Dermis blood vessel endothelial cell (primary cell): ENCODE results near the gene AGMO. TPM values are rescaled to one million over a fixed set of nuclear protein-coding genes. Genes with fewer than 3 reads are reported as not detected.

Experiments
- DNase-seq: peaks from one replicate; pipeline ENCODE4 v3.0.0; 2010
- total RNA-seq: library from RNA; depleted of rRNA; stranded (reverse); fragments of >200 nt; gene quantifications from 2 replicates; pipeline ENCODE4 v1.2.3, GENCODE V29; 2014

Gene AGMO
- total RNA-seq, 1 donor from 2014 or later, result 1.9 TPM

DNA sequence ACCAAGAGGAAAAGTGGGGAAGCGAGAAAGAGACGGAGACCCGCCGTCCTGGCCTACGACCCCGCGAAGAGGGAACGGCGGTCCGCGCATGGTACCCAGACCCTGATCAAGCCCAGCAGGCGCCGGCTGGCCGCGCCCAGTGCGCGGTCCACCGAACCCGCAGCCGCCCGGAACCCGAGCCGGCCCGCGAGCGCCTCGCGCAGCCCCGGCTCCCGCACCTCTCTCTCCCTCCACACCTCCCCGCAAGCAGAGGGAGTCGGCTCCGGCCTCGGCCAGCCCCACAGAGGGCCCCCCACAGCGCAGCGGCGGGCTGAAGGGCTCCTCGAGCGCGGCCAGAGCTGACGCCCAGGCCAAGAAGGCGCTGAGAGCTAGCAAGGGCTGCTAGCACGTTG, 164.7 kb downstream of the AGMO start:
- no peak for DNase-seq

DNA sequence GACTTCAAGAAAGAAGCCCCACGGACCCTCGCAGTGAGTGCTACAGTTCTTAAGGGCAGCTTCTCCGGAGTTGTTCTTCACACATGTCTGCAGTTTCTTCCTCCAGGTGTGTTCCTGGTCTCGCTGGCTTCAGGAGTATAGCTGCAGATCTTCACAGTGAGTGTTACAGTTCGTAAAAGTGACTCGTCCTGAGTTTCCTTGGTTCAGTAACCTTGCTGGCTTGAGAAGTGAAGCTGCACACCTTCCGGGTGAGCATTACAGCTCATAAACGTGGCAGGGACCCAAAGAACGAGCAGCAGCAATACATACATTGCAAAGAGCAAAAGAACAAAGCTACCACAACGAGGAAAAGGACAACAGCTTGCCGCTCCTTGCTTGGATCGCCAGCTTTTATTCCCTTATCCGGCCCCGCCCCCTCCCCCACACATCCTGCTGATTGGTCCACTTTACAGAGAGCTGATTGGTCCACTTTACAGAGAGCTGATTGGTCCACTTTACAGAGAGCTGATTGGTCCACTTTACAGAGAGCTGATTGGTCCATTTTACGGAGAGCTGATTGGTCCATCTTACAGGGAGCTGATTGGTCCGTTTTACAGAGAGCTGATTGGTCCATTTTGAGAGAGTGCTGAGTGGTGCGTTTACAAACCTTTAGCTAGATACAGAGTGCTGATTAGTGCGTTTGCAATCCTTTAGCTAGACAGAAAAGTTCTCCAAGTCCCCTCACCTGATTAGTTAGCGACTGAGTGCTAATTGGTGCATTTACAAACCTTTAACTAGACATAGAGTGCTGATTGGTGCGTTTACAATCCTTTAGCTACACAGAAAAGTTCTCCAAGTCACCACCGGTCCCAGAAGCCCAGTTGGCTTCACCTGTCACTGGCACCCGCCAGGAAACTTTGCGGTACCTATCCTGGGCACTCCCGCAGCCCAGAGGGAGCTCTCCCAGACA, 165.3 kb downstream of the AGMO start:
- no peak for DNase-seq

- no peak for DNase-seq
Observed at GRCh38 chr7:15389073-15389472, 172.7 kb downstream of the AGMO start.

DNA sequence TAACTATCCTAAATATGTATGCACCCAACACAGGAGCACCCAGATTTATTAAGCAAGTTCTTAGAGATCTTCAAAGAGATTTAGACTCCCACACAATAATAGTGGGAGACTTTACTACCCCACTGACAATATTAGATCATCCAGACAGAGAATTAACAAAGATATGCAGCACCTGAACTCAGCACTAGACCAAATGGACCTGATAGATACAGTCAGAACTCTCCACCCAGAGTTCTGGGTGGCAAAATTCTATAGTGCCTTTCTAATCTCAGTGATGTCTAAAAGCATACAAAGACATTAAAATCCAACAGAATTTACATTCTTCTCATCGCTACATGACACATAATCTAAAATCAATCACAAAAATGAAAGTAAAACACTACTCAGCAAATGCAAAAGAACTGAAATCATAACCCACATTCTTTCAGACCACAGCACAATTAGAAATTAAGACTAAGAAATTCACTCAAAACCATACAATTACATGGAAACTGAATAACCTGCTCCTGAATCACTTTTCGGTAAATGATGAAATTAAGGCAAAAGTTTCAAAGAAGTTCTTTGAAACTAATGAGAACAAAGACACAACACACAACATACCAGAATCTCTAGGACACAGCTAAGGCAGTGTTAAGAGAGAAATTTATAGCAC, 183.2 kb downstream of the AGMO start:
- no peak for DNase-seq

GRCh38 chr7:15376600-15376999, 185.2 kb downstream of the AGMO start:
- DNase-seq, result no peak

GRCh38 chr7:15370441-15370840, 191.4 kb downstream of the AGMO start:
- no peak for DNase-seq

GRCh38 chr7:15368653-15369052, 193.2 kb downstream of the AGMO start:
- no peak for DNase-seq

DNA sequence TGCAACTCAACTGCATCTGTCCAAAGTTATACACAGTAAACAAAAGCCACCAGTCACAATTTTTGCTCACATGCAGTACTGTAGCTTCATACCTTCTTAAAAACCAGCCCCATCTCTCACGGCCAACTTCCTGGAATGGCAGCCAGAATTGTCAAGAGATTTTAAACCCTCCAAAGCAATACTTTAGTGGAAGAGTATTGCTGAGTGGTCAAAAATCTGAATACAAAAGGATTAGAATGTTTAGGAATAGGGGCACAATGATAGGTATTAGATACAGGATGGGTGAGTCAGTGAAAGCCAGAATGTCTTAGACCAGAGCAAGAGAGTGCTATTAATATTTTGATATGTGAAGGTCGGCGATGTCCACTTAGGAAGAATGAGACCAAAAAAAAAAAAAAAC, 193.9 kb downstream of the AGMO start:
- DNase-seq, result no peak

GRCh38 chr7:15358112-15358511, 203.7 kb downstream of the AGMO start:
- DNase-seq, result no peak

- DNase-seq, result no peak
Observed at GRCh38 chr7:15352421-15353206, 209.2 kb downstream of the AGMO start.

- no peak for DNase-seq
Observed at GRCh38 chr7:15345216-15345615, 216.6 kb downstream of the AGMO start.

GRCh38 chr7:15341817-15342216, 220.0 kb downstream of the AGMO start:
- DNase-seq, result no peak

GRCh38 chr7:15336146-15336545, 225.7 kb downstream of the AGMO start:
- DNase-seq, result no peak

GRCh38 chr7:15335390-15335789, 226.4 kb downstream of the AGMO start:
- DNase-seq, result no peak

GRCh38 chr7:15334536-15335263, 227.1 kb downstream of the AGMO start:
- DNase-seq, result no peak

DNA sequence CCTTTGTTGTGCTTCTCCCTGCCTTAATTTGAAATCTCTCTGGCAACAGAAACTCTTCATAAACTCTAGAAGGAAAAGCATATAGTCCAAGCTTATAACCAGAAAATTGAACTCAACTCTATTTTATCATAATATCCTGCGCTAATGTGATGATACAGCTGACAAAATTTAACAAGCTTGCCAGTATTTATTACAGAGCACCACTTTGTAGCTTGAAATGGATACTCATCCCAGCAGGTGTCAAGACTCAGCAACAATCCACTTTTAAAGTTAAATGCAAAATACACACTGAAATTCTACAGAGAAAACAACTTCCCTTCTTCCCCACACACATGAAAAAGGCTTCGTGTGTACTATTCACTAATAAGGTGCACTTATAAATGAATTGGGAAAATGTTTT, 228.9 kb downstream of the AGMO start:
- DNase-seq, result no peak

GRCh38 chr7:15330943-15331342, 230.9 kb downstream of the AGMO start:
- DNase-seq, result no peak

GRCh38 chr7:15327001-15327400, 234.8 kb downstream of the AGMO start:
- DNase-seq, result no peak

GRCh38 chr7:15326044-15326644, 235.7 kb downstream of the AGMO start:
- DNase-seq, result peak; percentile 77

DNA sequence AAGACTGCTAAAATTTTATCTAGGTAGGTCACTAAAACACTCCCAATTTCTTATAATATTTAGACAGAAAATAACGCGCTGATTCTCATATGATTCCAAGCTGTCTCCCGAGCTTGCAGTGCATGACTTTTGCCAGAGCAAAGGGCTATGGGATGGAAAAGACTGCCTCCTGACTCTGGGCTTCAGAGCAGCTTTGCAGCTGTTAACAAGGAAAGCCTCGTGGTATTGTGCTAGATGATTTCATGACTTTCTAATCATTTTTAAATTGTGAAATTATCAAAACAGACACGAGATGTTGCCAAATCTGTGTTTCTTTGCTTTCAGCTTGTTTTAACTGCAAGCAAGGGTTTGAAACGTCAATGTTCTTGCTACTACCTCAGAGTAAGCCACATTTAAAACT, 238.3 kb downstream of the AGMO start:
- no peak for DNase-seq

DNA sequence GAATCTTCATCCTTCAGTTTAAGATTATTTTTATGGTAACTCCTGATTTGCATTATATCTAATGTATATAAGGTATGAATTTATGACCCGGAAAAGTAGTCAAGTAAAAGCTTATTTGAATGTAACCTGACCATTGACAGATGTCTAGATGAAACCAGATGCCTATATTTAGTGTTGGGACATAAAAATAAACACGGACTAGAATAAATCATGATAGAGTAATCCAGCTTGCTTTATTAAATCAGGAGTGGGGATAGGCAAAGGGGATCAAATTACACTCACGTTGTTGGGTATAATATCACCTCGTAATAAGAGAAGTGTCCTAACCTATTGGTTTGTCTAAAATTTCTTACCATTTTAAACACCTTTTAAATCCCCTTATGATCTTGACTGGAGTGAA, 244.6 kb downstream of the AGMO start:
- DNase-seq, result no peak

DNA sequence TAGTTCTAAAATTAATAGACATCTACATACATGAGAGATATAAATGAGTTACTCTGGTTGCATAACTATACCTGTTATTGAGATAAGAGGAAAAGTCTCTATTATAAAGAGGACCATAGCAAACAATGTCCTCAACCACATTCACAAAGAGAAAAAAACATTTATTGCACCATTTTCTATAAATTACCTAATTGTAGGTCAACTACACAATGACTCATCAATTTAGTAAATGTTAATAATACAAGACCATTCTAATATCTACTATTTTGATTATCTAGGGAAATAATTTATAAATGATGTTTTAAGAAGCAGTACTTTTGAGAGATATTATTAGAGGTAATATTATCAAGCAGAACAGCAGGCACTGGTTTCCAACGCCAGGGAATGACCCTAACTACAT, 246.1 kb downstream of the AGMO start:
- DNase-seq, result no peak
